Chondrocyte (in vitro differentiated cells): Measurements from ENCODE around the gene ADARB1. TPM values are rescaled to one million over a fixed set of nuclear protein-coding genes. Genes with fewer than 3 reads are reported as not detected.

Experiments used
- DNase-seq: peaks from one replicate; pipeline ENCODE4 v3.0.0; 2021; ENCODE audit warnings: mixed read lengths, low spot score
- H3K27ac Mint-ChIP-seq: one replicate; pipeline ENCODE4 v1.8.0; 2021; ENCODE audit warnings: mild to moderate bottlenecking, moderate library complexity, mixed read lengths; ENCODE audit not compliant: unreplicated experiment
- H3K27me3 Mint-ChIP-seq: 2 replicates; pipeline ENCODE4 v1.8.0; 2021; ENCODE audit warnings: low read depth, mixed read lengths
- H3K36me3 Mint-ChIP-seq: 2 replicates; pipeline ENCODE4 v1.8.0; 2021; ENCODE audit warnings: low read depth, mixed read lengths
- H3K4me1 Mint-ChIP-seq: 2 replicates; pipeline ENCODE4 v1.8.0; 2021; ENCODE audit warnings: low read depth, mild to moderate bottlenecking, mixed read lengths
- H3K4me3 Mint-ChIP-seq: one replicate; pipeline ENCODE4 v1.8.0; 2021; ENCODE audit warnings: mild to moderate bottlenecking, moderate library complexity, mixed read lengths; ENCODE audit not compliant: unreplicated experiment
- H3K9me3 Mint-ChIP-seq: 2 replicates; pipeline ENCODE4 v1.8.0; 2021; ENCODE audit warnings: low read depth, mixed read lengths
- total RNA-seq: library from RNA; stranded (reverse); gene quantifications from 3 replicates; pipeline ENCODE4 v1.2.1, GENCODE V29; 2021
- TF ChIP-seq, protein P1 (sequence below): fragments of 200-600 bp; sonication (generic); IDR thresholded peaks from 2 replicates; pipeline ENCODE4 v1.5.0; 2021; ENCODE audit warnings: antibody characterized with exemption, mild to moderate bottlenecking, moderate library complexity

The ADARB1 gene
- total RNA-seq, 1 donor from 2014 or later = 92.8 TPM

DNA sequence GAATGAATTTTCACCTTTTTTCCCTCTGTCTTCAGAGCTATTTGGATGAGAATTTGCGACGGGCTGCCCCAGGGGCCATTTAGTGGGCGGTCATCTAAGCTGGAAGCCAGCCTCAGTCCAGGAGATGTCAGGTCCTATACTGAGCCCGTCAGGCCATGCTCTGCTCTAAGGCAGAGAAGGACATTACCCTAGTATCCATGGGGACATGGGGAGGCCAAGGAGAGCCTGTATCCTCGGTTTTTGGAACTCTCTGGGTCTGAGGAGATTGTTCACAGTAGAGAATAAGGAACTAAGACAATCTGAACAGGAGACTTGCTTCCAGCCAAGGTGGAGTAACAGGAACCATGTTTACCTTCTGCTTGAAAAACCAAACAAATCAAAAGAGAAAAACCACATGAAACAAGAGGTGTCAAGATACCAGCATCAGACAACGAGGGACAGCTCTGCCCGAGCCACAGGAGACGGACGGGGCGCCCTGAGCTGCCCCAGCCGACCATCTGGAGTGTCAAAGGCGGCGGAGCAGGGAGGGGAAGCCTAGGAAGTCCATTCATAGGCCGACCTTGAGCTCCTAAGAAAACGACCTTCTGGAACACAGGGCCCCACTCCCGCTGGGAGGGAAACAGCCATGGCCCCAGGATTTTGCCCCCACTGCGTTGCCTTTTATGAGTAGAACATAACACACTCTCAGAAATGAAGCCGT lies 20.0 kb upstream of the ADARB1 start:
- peak; percentile 40 for DNase-seq
- Mint-ChIP-seq H3K27ac (no peak overlapping the region), H3K27me3 (no peaks in the 10 kb centered on the region), H3K4me1 (peaks cover 47% of the 10 kb centered on the region), H3K4me3 (no peak overlapping the region), H3K36me3 (no peaks in the 10 kb centered on the region), H3K9me3 (no peaks in the 10 kb centered on the region)
- TF ChIP-seq, protein P1, sequence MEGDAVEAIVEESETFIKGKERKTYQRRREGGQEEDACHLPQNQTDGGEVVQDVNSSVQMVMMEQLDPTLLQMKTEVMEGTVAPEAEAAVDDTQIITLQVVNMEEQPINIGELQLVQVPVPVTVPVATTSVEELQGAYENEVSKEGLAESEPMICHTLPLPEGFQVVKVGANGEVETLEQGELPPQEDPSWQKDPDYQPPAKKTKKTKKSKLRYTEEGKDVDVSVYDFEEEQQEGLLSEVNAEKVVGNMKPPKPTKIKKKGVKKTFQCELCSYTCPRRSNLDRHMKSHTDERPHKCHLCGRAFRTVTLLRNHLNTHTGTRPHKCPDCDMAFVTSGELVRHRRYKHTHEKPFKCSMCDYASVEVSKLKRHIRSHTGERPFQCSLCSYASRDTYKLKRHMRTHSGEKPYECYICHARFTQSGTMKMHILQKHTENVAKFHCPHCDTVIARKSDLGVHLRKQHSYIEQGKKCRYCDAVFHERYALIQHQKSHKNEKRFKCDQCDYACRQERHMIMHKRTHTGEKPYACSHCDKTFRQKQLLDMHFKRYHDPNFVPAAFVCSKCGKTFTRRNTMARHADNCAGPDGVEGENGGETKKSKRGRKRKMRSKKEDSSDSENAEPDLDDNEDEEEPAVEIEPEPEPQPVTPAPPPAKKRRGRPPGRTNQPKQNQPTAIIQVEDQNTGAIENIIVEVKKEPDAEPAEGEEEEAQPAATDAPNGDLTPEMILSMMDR = no peak

DNA sequence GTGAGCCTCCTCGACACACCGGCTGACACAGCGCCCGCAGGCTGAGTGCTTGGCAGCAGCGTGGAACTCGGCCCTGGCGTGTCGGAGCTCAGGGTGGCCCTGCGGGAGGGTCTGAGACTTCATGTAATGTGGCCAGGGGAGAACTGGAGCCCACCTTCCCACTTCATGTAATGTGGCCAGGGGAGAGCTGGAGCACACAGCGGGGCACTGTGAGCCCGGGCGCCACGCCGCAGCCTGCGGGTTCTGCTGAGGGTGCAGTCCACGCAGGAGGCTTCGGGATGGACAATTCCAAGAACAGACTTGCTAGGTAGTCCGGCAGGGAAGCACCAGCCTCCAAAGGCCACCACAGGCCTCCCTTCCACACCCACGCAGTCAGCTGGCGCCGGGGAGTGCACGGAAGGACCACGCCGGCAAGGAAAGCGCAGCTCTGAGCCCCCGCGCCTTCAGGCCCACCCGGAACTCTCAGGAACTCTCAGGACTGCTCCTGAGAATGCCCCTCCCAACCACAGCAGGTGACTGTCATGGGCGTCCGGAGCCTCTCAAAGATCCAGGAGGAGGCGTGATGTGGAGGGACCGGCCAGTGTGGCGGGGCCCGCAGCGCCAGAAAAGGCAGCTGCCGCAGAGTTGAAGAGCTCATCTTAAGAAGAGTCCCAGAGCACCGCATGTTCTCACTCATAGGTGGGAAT lies 19.3 kb upstream of the ADARB1 start:
- Mint-ChIP-seq H3K4me3 (no peak overlapping the region), H3K4me1 (peaks cover 40% of the 10 kb centered on the region), H3K9me3 (no peaks in the 10 kb centered on the region), H3K27ac (no peak overlapping the region), H3K36me3 (no peaks in the 10 kb centered on the region), H3K27me3 (no peaks in the 10 kb centered on the region)
- peak; percentile 77 for DNase-seq
- TF ChIP-seq, protein P1 = no peak

DNA sequence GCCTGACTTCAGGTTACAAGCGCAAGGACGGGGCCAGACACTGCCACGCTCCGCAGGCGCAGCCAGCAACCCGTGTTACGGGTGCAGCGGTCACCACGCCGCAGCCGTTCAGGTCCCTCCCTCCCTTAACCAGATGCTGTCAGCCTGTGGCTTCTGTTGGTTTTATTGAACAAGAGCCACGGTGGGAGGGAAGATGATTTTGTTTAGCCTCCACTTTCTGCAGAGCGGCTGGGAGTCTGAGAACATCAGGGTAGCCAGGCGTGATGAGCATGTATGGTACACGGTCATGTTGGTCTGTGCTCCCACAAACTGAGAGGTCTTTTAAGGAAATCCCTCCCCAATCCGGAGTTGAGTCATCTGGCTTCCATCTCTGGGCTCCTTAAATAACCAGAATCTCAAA lies 18.5 kb upstream of the ADARB1 start:
- Mint-ChIP-seq H3K4me3 (no peak overlapping the region), H3K27me3 (no peaks in the 10 kb centered on the region), H3K36me3 (no peaks in the 10 kb centered on the region), H3K9me3 (no peaks in the 10 kb centered on the region), H3K27ac (no peak overlapping the region), H3K4me1 (peaks cover 38% of the 10 kb centered on the region)
- TF ChIP-seq, protein P1 = no peak
- no peak for DNase-seq

DNA sequence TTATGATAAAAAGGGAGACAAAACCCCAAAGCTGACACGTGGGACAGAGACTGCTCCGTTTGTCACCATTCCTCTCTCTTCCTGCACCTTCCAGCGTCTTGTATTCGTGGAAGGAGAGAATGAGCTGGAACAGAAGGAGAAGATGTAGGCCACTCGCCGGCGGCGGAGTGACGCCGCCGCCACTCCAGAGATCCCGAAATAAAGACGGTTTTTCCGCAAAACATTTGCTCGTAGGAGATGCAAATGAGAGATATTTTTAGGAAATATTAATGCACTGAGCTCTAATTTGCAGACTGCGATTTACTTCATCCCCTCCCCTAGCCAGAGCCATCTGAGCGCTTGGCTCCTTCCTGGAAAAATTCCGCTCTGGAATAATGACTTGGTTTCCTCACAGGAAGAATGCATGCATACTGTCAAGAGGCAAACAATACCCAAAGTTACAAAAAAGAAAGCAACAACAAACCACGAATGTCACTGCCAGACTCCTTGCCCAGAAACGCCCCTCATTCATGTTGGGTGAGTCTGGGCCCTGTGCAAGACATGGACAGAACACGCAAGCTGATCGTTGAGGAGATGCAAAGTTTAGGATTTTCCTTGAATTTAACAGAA lies 18.0 kb upstream of the ADARB1 start:
- H3K36me3 Mint-ChIP-seq = no peaks in the 10 kb centered on the region
- no peak overlapping the region for H3K27ac Mint-ChIP-seq
- H3K4me1 Mint-ChIP-seq = peaks cover 38% of the 10 kb centered on the region
- H3K27me3 Mint-ChIP-seq = no peaks in the 10 kb centered on the region
- DNase-seq = no peak
- peaks cover 1% of the 10 kb centered on the region for H3K9me3 Mint-ChIP-seq
- H3K4me3 Mint-ChIP-seq = no peak overlapping the region
- TF ChIP-seq, protein P1 = no peak

DNA sequence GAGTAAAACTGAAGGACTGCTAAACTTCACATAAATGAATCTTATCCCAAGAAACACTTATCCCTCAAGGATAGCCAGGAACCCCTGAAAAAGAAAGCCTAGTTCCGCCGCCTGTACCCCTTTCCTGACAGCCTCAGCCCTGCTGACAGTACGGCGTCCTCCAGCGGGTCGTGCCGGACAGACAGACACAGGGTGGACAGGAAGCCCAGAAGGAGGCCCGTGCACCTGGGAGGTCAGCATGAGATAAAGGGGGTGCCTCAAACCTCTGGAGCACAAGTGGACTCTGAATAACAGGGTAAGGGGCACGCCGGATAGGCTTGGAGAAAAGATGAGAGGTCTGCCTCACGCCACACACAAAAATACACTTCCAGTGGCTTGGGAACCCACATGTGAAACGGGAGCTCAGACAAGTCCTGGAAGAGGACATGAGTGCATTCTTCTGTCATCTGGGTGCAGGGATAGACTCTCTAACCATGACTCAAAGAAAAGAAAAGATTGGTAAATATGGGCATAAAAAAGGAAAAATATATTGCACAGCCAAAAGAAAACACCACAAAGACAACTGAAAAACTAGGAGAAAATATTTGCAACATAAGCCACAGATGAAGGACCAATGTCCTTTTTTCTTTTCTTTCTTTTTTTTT lies 17.3 kb upstream of the ADARB1 start:
- peak; percentile 68 for DNase-seq
- Mint-ChIP-seq H3K4me1 (peaks cover 34% of the 10 kb centered on the region), H3K27me3 (no peaks in the 10 kb centered on the region), H3K36me3 (no peaks in the 10 kb centered on the region), H3K27ac (no peak overlapping the region), H3K4me3 (no peak overlapping the region), H3K9me3 (peaks cover 2% of the 10 kb centered on the region)
- TF ChIP-seq, protein P1 = no peak
